Nephron progenitor cell (in vitro differentiated cells): ENCODE data around the gene MDM2.

Experiments
- DNase-seq: peaks from one replicate; pipeline ENCODE4 v3.0.0; 2021
- H3K27ac Mint-ChIP-seq: 2 replicates; pipeline ENCODE4 v1.8.0; 2021; ENCODE audit warnings: mild to moderate bottlenecking, moderate library complexity, mixed read lengths
- H3K27me3 Mint-ChIP-seq: 2 replicates; pipeline ENCODE4 v1.8.0; 2021; ENCODE audit warnings: mild to moderate bottlenecking, low read depth, mixed read lengths; ENCODE audit not compliant: poor library complexity
- H3K36me3 Mint-ChIP-seq: 2 replicates; pipeline ENCODE4 v1.8.0; 2021; ENCODE audit warnings: low read depth, mixed read lengths
- H3K4me1 Mint-ChIP-seq: 2 replicates; pipeline ENCODE4 v1.8.0; 2021; ENCODE audit warnings: mixed read lengths
- H3K4me3 Mint-ChIP-seq: 2 replicates; pipeline ENCODE4 v1.8.0; 2021; ENCODE audit warnings: mild to moderate bottlenecking, moderate library complexity, mixed read lengths
- H3K9me3 Mint-ChIP-seq: 2 replicates; pipeline ENCODE4 v1.8.0; 2021; ENCODE audit warnings: mild to moderate bottlenecking, moderate library complexity, mixed read lengths
- CTCF ChIP-seq: fragments of 200-600 bp; sonication (generic); IDR thresholded peaks from 2 replicates; pipeline ENCODE4 v1.5.0; 2021; ENCODE audit warnings: antibody characterized with exemption

The MDM2 gene

GRCh38 chr12:68771223-68771925 lies 36.6 kb upstream of the MDM2 start:
- H3K4me3 Mint-ChIP-seq: no peak overlapping the region
- H3K27ac Mint-ChIP-seq: no peak overlapping the region
- peaks cover 8% of the 10 kb centered on the region for H3K36me3 Mint-ChIP-seq
- peaks cover 3% of the 10 kb centered on the region for H3K27me3 Mint-ChIP-seq
- no peaks in the 10 kb centered on the region for H3K4me1 Mint-ChIP-seq
- TF ChIP-seq CTCF: no peak
- DNase-seq: no peak
- H3K9me3 Mint-ChIP-seq: no peaks in the 10 kb centered on the region

- no peaks in the 10 kb centered on the region for H3K4me1 Mint-ChIP-seq
- H3K36me3 Mint-ChIP-seq: no peaks in the 10 kb centered on the region
- DNase-seq: no peak
These were observed 35.3 kb upstream of the MDM2 start for GRCh38 chr12:68772714-68773113.

GRCh38 chr12:68773582-68773981 lies 34.4 kb upstream of the MDM2 start:
- H3K4me1 Mint-ChIP-seq: no peaks in the 10 kb centered on the region
- H3K4me3 Mint-ChIP-seq: no peak overlapping the region
- H3K36me3 Mint-ChIP-seq: peaks cover 5% of the 10 kb centered on the region
- H3K9me3 Mint-ChIP-seq: no peaks in the 10 kb centered on the region
- peaks cover 3% of the 10 kb centered on the region for H3K27me3 Mint-ChIP-seq
- H3K27ac Mint-ChIP-seq: no peak overlapping the region
- no peak for TF ChIP-seq CTCF
- DNase-seq: no peak

More at GRCh38 chr12:68772714-68773113, 35.3 kb upstream of the MDM2 start:
- TF ChIP-seq CTCF: no peak
- H3K9me3 Mint-ChIP-seq: no peaks in the 10 kb centered on the region
- no peak overlapping the region for H3K4me3 Mint-ChIP-seq
- no peak overlapping the region for H3K27ac Mint-ChIP-seq
- peaks cover 3% of the 10 kb centered on the region for H3K27me3 Mint-ChIP-seq

GRCh38 chr12:68775121-68775630 lies 32.8 kb upstream of the MDM2 start:
- Mint-ChIP-seq H3K9me3 (no peaks in the 10 kb centered on the region), H3K36me3 (peaks cover 5% of the 10 kb centered on the region), H3K27ac (no peak overlapping the region)

GRCh38 chr12:68776976-68777610 lies 30.9 kb upstream of the MDM2 start:
- H3K4me3 Mint-ChIP-seq: no peak overlapping the region
- H3K4me1 Mint-ChIP-seq: no peaks in the 10 kb centered on the region
- no peak for TF ChIP-seq CTCF
- no peak for DNase-seq
- no peak overlapping the region for H3K27ac Mint-ChIP-seq
- H3K36me3 Mint-ChIP-seq: peaks cover 5% of the 10 kb centered on the region
- H3K9me3 Mint-ChIP-seq: no peaks in the 10 kb centered on the region
- peaks cover 4% of the 10 kb centered on the region for H3K27me3 Mint-ChIP-seq

More at GRCh38 chr12:68775121-68775630, 32.8 kb upstream of the MDM2 start:
- no peaks in the 10 kb centered on the region for H3K4me1 Mint-ChIP-seq
- no peak overlapping the region for H3K4me3 Mint-ChIP-seq
- no peak for TF ChIP-seq CTCF
- peaks cover 3% of the 10 kb centered on the region for H3K27me3 Mint-ChIP-seq
- DNase-seq: no peak
